Measurements from ENCODE around the gene YKT6. TPM values are rescaled to one million over a fixed set of nuclear protein-coding genes. Genes with fewer than 3 reads are reported as not detected.
A peak's percentile ranks its signal among the peaks of the same experiment; 100 is the strongest.

Gene YKT6
- total and polyA plus RNA-seq, 3 donors from 2014 or later, result 66.5 to 85.9 (median 72.3) TPM

DNA sequence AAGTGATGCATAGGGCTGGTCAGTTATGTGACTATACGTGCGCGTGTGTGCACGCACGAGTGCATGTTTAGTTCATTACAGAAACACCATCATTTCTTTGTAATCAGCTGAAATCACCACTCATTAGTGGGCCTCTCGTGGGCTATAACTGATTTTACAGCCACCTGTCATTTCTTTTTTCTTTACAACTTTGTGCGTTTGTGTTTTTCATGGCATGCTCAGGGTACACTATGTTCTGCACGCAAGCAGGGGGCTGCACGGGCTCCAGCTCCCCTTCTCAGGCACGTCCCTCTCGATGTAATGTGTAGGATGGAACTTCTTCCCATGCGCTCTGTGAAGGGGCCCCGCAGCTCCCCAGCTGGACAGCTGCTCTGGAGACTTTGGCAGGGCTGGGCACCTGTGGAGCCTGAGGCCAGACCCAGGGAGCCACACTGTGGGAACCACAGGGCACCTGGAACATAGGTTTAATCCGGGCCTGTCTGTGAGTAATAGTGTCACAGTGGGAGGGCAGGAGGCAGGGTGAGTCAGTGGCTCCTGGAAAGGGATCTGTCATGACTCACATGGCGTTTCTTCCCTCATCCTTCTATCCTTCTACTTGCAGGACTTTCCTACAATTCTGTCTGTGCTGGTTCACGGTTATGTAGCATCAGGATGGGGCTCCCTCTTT, 16.4 kb upstream of the YKT6 start:
- intact Hi-C loops (cut with DNase I; ENCODE audit: low total_unique reads), result no loop called here
- 59 to 66% methylated on average over 16 of the region's 16 CpGs for WGBS, 2 donors
- no peaks in the 10 kb centered on the region for H3K4me1 ChIP-seq
- no peaks in the 10 kb centered on the region for H3K36me3 ChIP-seq (ENCODE audit: low read depth, missing control alignments)
- H3K27ac ChIP-seq, result no peak overlapping the region
- no peaks in the 10 kb centered on the region for H3K27me3 ChIP-seq
- H3K4me3 ChIP-seq, result no peak overlapping the region
- no peaks in the 10 kb centered on the region for H3K9me3 ChIP-seq
- TF ChIP-seq, protein P1, sequence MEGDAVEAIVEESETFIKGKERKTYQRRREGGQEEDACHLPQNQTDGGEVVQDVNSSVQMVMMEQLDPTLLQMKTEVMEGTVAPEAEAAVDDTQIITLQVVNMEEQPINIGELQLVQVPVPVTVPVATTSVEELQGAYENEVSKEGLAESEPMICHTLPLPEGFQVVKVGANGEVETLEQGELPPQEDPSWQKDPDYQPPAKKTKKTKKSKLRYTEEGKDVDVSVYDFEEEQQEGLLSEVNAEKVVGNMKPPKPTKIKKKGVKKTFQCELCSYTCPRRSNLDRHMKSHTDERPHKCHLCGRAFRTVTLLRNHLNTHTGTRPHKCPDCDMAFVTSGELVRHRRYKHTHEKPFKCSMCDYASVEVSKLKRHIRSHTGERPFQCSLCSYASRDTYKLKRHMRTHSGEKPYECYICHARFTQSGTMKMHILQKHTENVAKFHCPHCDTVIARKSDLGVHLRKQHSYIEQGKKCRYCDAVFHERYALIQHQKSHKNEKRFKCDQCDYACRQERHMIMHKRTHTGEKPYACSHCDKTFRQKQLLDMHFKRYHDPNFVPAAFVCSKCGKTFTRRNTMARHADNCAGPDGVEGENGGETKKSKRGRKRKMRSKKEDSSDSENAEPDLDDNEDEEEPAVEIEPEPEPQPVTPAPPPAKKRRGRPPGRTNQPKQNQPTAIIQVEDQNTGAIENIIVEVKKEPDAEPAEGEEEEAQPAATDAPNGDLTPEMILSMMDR (IDR thresholded peaks at IDR 0.05), result no peak
- TF ChIP-seq POLR2A (IDR thresholded peaks at IDR 0.05), result no peak
- DNase-seq, result peak; percentile 8

DNA sequence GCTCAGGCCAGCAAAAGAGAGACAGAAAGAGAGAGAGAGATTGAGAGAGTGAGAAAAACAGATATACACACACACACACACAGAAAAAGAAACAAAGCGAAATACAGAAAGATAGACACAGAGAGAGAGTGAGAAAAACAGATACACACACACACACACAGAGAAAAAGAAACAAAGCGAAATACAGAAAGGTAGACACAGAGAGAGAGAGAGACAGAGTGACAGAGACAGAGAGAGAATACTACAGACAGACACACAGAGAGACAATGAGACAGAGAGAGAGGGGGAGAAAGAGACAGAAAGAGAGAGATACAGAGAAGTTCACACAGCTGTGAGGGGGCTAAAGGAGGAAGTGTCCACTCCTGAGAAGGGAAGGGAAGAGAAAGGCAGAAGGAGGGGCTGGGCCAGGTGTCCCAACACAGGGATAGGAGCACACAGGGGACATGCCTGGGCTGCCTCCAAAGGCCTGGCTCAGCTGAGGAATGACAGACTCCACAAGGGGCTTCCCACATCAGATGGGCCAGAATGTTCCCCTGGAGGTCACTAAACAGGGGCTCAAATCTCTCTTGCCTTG, 15.8 kb upstream of the YKT6 start:
- Histone ChIP-seq H3K27ac (no peak overlapping the region), H3K36me3 (ENCODE audit: low read depth, missing control alignments) (no peaks in the 10 kb centered on the region), H3K4me3 (no peak overlapping the region), H3K9me3 (no peaks in the 10 kb centered on the region), H3K27me3 (no peaks in the 10 kb centered on the region), H3K4me1 (no peaks in the 10 kb centered on the region)
- intact Hi-C loops (cut with DNase I; ENCODE audit: low total_unique reads), result no loop called here
- no peak for DNase-seq
- WGBS, 2 donors, result 79 to 87% methylated on average over 2 of the region's 2 CpGs
- TF ChIP-seq, protein P1 (IDR thresholded peaks at IDR 0.05), result no peak
- no peak for TF ChIP-seq POLR2A (IDR thresholded peaks at IDR 0.05)

DNA sequence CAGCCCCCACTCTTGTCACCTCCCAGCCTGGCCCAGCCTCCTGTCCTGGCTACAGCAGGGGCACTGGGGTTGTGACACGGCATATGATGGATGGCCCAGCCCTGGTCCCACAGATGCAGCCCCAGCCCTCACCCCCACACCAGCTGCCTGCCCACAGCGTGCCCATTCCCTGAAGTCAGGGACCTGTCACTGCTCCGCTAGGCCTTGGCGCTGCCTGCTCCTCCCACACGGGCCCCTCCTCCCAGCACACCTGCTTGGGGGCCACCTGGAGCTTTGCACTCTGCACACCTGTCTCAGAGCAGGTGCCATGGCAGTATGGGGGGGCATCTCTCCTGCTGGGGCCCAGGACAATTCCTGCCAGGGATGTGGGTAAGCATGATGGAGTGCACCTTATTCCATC, 15.0 kb upstream of the YKT6 start:
- no peaks in the 10 kb centered on the region for H3K36me3 ChIP-seq (ENCODE audit: low read depth, missing control alignments)
- no peaks in the 10 kb centered on the region for H3K9me3 ChIP-seq
- H3K27ac ChIP-seq, result no peak overlapping the region
- WGBS, 2 donors, result 82% methylated on average over 5 of the region's 5 CpGs; no CpG with 5 or more reads in 1 of the 2 donors
- H3K4me1 ChIP-seq, result no peaks in the 10 kb centered on the region
- intact Hi-C loops (cut with DNase I; ENCODE audit: low total_unique reads), result no loop called here
- no peak overlapping the region for H3K4me3 ChIP-seq
- H3K27me3 ChIP-seq, result no peaks in the 10 kb centered on the region
- no peak for DNase-seq
- TF ChIP-seq, protein P1 (IDR thresholded peaks at IDR 0.05), result no peak
- no peak for TF ChIP-seq POLR2A (IDR thresholded peaks at IDR 0.05)

DNA sequence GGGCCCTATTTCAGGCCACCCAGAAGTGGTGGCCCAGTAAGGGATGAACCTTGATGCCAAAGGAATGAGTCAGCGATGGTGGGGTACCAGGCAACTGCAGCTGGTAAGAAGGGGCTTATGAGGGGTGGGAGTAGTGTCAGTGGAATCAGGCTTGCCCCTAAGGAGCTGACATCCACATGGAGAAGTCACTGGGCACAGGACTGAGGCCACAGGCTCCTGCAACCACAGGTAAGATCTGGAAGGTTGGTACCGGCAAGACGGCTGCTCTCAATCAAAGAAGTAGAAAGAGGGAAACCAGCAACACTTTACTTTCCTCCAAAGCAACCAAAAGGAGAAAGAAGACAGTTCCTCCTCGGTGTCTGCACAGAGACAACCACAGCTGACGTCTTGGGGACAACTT, 14.0 kb upstream of the YKT6 start:
- H3K36me3 ChIP-seq (ENCODE audit: low read depth, missing control alignments), result no peaks in the 10 kb centered on the region
- peak; percentile 1 for DNase-seq
- intact Hi-C loops (cut with DNase I; ENCODE audit: low total_unique reads), result no loop called here

More for the DNA sequence above, 14.0 kb upstream of the YKT6 start:
- H3K4me1 ChIP-seq, result no peaks in the 10 kb centered on the region
- H3K9me3 ChIP-seq, result no peaks in the 10 kb centered on the region
- TF ChIP-seq POLR2A (IDR thresholded peaks at IDR 0.05), result no peak
- TF ChIP-seq, protein P1 (IDR thresholded peaks at IDR 0.05), result no peak
- no peak overlapping the region for H3K27ac ChIP-seq
- H3K4me3 ChIP-seq, result no peak overlapping the region
- no peaks in the 10 kb centered on the region for H3K27me3 ChIP-seq
- WGBS, 2 donors, result 82 to 88% methylated on average over 5 of the region's 5 CpGs

Measured in testis (tissue), 3 donors.